ENCODE measurements around the gene KCNQ5.

DNA sequence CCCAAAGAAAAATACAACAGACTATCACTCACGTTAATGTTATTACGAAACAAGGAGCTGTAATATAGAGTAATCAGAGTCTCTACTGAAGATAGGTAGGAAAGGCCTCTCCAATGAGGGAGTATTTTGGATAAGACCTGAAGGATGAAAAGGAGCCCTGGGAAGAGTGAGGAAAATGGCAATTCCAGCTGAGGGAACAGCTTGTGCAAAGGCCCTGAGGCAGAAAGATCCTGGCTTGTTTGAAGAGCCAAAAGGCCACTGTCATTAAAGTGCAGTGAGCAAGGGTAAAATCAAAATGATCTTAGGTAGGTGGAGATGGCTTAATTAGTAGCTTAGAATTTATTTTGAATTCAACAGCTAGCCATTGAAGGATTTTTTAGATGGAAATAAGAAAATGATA lies 464.9 kb downstream of the KCNQ5 start:
- TF ChIP-seq, protein P1, sequence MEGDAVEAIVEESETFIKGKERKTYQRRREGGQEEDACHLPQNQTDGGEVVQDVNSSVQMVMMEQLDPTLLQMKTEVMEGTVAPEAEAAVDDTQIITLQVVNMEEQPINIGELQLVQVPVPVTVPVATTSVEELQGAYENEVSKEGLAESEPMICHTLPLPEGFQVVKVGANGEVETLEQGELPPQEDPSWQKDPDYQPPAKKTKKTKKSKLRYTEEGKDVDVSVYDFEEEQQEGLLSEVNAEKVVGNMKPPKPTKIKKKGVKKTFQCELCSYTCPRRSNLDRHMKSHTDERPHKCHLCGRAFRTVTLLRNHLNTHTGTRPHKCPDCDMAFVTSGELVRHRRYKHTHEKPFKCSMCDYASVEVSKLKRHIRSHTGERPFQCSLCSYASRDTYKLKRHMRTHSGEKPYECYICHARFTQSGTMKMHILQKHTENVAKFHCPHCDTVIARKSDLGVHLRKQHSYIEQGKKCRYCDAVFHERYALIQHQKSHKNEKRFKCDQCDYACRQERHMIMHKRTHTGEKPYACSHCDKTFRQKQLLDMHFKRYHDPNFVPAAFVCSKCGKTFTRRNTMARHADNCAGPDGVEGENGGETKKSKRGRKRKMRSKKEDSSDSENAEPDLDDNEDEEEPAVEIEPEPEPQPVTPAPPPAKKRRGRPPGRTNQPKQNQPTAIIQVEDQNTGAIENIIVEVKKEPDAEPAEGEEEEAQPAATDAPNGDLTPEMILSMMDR (IDR thresholded peaks at IDR 0.05): no peak
- no peak for TF ChIP-seq POLR2A (IDR thresholded peaks at IDR 0.05)

Measured in vagina (tissue), 2 donors.